ENCODE data around the gene TUFM. TPM values are rescaled to one million over a fixed set of nuclear protein-coding genes. Genes with fewer than 3 reads are reported as not detected.

Gene TUFM
- total RNA-seq, 1 donor from 2014 or later = 134 TPM

- Histone ChIP-seq H3K4me3 (no peak overlapping the region), H3K27ac (no peak overlapping the region), H3K27me3 (no peaks in the 10 kb centered on the region), H3K4me1 (no peaks in the 10 kb centered on the region), H3K9me3 (no peaks in the 10 kb centered on the region), H3K36me3 (peaks cover 81% of the 10 kb centered on the region)
- no peak for ATAC-seq
- no peak for TF ChIP-seq CTCF (IDR thresholded peaks at IDR 0.05)
- intact Hi-C loops (cut with DNase I) = no loop called here
- DNase-seq = no peak
These were observed 11.0 kb downstream of the TUFM start for GRCh38 chr16:28834873-28835863.

GRCh38 chr16:28834349-28834748 lies 11.8 kb downstream of the TUFM start:
- DNase-seq = no peak
- intact Hi-C loops (cut with DNase I) = no loop called here
- H3K4me3 ChIP-seq = no peak overlapping the region
- peaks cover 89% of the 10 kb centered on the region for H3K36me3 ChIP-seq
- ATAC-seq = no peak
- no peaks in the 10 kb centered on the region for H3K4me1 ChIP-seq
- TF ChIP-seq CTCF (IDR thresholded peaks at IDR 0.05) = no peak
- H3K9me3 ChIP-seq = no peaks in the 10 kb centered on the region
- no peaks in the 10 kb centered on the region for H3K27me3 ChIP-seq
- H3K27ac ChIP-seq = no peak overlapping the region

- DNase-seq (no peak), ATAC-seq (no peak)
- no peaks in the 10 kb centered on the region for H3K9me3 ChIP-seq
- H3K4me1 ChIP-seq = peaks cover 3% of the 10 kb centered on the region
- no peaks in the 10 kb centered on the region for H3K27me3 ChIP-seq
- intact Hi-C loops (cut with DNase I) = no loop called here
- TF ChIP-seq CTCF (IDR thresholded peaks at IDR 0.05) = no peak
- H3K36me3 ChIP-seq = peaks cover 100% of the 10 kb centered on the region
- no peak overlapping the region for H3K27ac ChIP-seq
- H3K4me3 ChIP-seq = no peak overlapping the region
These were observed 15.6 kb downstream of the TUFM start for GRCh38 chr16:28830531-28830930.

- no peak overlapping the region for H3K4me3 ChIP-seq
- no peaks in the 10 kb centered on the region for H3K9me3 ChIP-seq
- no peak overlapping the region for H3K27ac ChIP-seq
- peaks cover 11% of the 10 kb centered on the region for H3K4me1 ChIP-seq
- no peaks in the 10 kb centered on the region for H3K27me3 ChIP-seq
- H3K36me3 ChIP-seq = peaks cover 97% of the 10 kb centered on the region
- intact Hi-C loops (cut with DNase I) = no loop called here
- no peak for DNase-seq
- TF ChIP-seq CTCF (IDR thresholded peaks at IDR 0.05) = no peak
- ATAC-seq = no peak
These were observed 16.4 kb downstream of the TUFM start for GRCh38 chr16:28829747-28830146.

DNA sequence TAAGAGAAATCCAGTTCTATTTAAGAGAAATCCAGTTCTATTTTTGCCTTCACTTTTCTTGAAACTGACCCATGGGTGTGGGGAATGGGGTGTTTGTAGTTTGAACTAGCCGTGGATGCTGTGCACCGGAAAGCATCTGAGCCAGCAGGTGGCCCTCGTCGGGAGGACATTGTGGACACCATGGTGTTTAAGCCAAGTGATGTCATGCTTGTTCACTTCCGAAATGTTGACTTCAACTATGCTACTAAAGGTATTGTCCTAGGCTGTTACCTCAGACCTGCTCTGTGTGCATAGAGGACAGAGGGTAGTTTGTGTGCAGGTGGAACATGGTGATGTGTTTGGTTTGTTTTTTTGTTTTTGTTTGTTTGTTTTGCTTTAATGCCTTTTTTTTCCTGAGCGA lies 20.0 kb downstream of the TUFM start:
- intact Hi-C loops (cut with DNase I) = no loop called here
- no peaks in the 10 kb centered on the region for H3K9me3 ChIP-seq
- no peak overlapping the region for H3K27ac ChIP-seq
- peaks cover 61% of the 10 kb centered on the region for H3K36me3 ChIP-seq
- H3K4me3 ChIP-seq = no peak overlapping the region
- H3K27me3 ChIP-seq = no peaks in the 10 kb centered on the region
- no peak for TF ChIP-seq CTCF (IDR thresholded peaks at IDR 0.05)
- no peak for DNase-seq
- peaks cover 18% of the 10 kb centered on the region for H3K4me1 ChIP-seq
- no peak for ATAC-seq

Data from upper lobe of right lung (tissue), 1 donor.